HepG2 (cell line): Measurements from ENCODE around the gene BFSP1. TPM values are rescaled to one million over a fixed set of nuclear protein-coding genes. Genes with fewer than 3 reads are reported as not detected.
A peak's percentile ranks its signal among the peaks of the same experiment; 100 is the strongest.

ENCODE experiments used
- ATAC-seq: fragments of 200-7000 bp; cut with Tn5 transposase; 3 replicates; pipeline ENCODE4 v1.9.1; 2020; ENCODE audit warnings: mild to moderate bottlenecking, moderate library complexity
- BruUV-seq: library from RNA; stranded (reverse); fragments of 400-500 nt; replicated peaks from 2 replicates; lab custom pipeline; 2021; lab: Mats Ljungman, UMichigan
- CTCF ChIA-PET: fragments of 300-600 bp; formaldehyde crosslinking; extraction: SDS; loops from one replicate; lab custom pipeline; 2021; ENCODE audit warnings: low total read pairs, inconsistent platforms, low intra/inter-chr PET ratio; lab: Yijun Ruan, JAX
- POLR2A ChIA-PET: fragments of 350-600 bp; sonication (Branson Sonifier 250); formaldehyde crosslinking; loops from one replicate; lab custom pipeline; 2020; ENCODE audit warnings: antibody characterized with exemption, inconsistent platforms; lab: Yijun Ruan, JAX
- DNase-seq: peaks from one replicate; pipeline ENCODE4 v3.0.0-alpha.2; 2015; ENCODE audit warnings: low spot score
- FAIRE-seq: peaks from 3 replicates; lab custom pipeline; 2011; peaks lifted over from hg19 to GRCh38; lab: Jason Lieb, UNC
- H2AFZ ChIP-seq: one replicate; pipeline ENCODE4 v1.6.1; 2011; ENCODE audit warnings: low read length, inconsistent platforms
- H3K27ac ChIP-seq: fragments of 300-600 bp; 3 replicates; pipeline ENCODE4 v1.8.0; 2011; ENCODE audit warnings: mixed run types, mild to moderate bottlenecking, mixed read lengths, low read length, inconsistent platforms; ENCODE audit not compliant: insufficient read depth; ENCODE audit errors: extremely low read length
- H3K27me3 ChIP-seq, 2 experiments: fragments of 200-600 bp in 1 of 2; 2 replicates in 1 of 2; 3 replicates in 1 of 2; pipeline versions ENCODE4 v1.6.0 to v1.8.0; 2011; ENCODE audit warnings: low read length in 2 of 2, mild to moderate bottlenecking in 2 of 2, moderate library complexity in 2 of 2, inconsistent platforms in 1 of 2; ENCODE audit not compliant: insufficient read depth in 2 of 2, control insufficient read depth in 1 of 2
- H3K36me3 ChIP-seq, 2 experiments: fragments of 200-600 bp in 1 of 2; replicated peaks in 1 of 2; 2 replicates in 1 of 2; 3 replicates in 1 of 2; pipeline versions ENCODE4 v1.5.1 to v1.8.0; 2011; ENCODE audit warnings: low read length in 2 of 2, inconsistent platforms in 1 of 2; ENCODE audit not compliant: insufficient read depth in 2 of 2, control insufficient read depth in 1 of 2
- H3K4me1 ChIP-seq: 2 replicates; pipeline ENCODE4 v1.5.1; 2012; ENCODE audit warnings: low read length, inconsistent platforms; ENCODE audit not compliant: insufficient read depth
- H3K4me2 ChIP-seq: 2 replicates; pipeline ENCODE4 v1.6.0; 2011; ENCODE audit warnings: low read depth, low read length, inconsistent platforms
- H3K4me3 ChIP-seq, 3 experiments: fragments of 200-600 bp in 1 of 3; sonication (generic), shearing (Covaris generic) in 1 of 3; replicated peaks in 1 of 3; 2 replicates each; pipeline ENCODE4 v1.5.1; 2011 to 2016; ENCODE audit warnings: low read length in 3 of 3, inconsistent platforms in 2 of 3, low read depth in 2 of 3, mild to moderate bottlenecking in 2 of 3, control low read depth in 1 of 3, mixed read lengths in 1 of 3; ENCODE audit not compliant: insufficient read depth in 1 of 3
- H3K79me2 ChIP-seq: one replicate; pipeline ENCODE4 v1.6.1; 2011; ENCODE audit warnings: low read length, inconsistent platforms; ENCODE audit not compliant: insufficient read depth
- H3K9ac ChIP-seq: 2 replicates; pipeline ENCODE4 v1.6.0; 2011; ENCODE audit warnings: mild to moderate bottlenecking, low read depth, low read length, inconsistent platforms; ENCODE audit not compliant: insufficient read depth
- H3K9me3 ChIP-seq: 2 replicates; pipeline ENCODE4 v1.5.1; 2012; ENCODE audit warnings: mild to moderate bottlenecking, low read length
- H4K20me1 ChIP-seq: 2 replicates; pipeline ENCODE4 v1.6.0; 2011; ENCODE audit warnings: inconsistent platforms, mild to moderate bottlenecking, low read length, moderate library complexity; ENCODE audit not compliant: insufficient read depth
- CHD2 ChIP-seq: IDR thresholded peaks from 2 replicates; pipeline ENCODE4 v1.6.1; 2011; ENCODE audit warnings: low read depth, low read length, improper control_type of control experiment
- CREB1 ChIP-seq, 2 experiments: fragments of 450-650 bp in 1 of 2; IDR thresholded peaks; 2 replicates each; pipeline ENCODE4 v1.6.1; 2016 to 2017; ENCODE audit warnings: control low read depth in 1 of 2, mild to moderate bottlenecking in 1 of 2, missing compliant biosample characterization in 1 of 2, missing genetic modification characterization in 1 of 2
- FOSL2 ChIP-seq: sonication (generic); formaldehyde crosslinking; IDR thresholded peaks from 2 replicates; pipeline ENCODE4 v1.4.0; 2020; ENCODE audit warnings: missing genetic modification reagents
- FOXC1 ChIP-seq: sonication (generic); formaldehyde crosslinking; IDR thresholded peaks from 2 replicates; pipeline ENCODE4 v1.8.0; 2022; ENCODE audit warnings: mild to moderate bottlenecking, missing genetic modification reagents, borderline replicate concordance
- HNF1B ChIP-seq: sonication (generic); formaldehyde crosslinking; IDR thresholded peaks from 2 replicates; pipeline ENCODE4 v1.5.1; 2020; ENCODE audit warnings: mild to moderate bottlenecking, moderate library complexity, missing genetic modification reagents
- HNRNPLL ChIP-seq: fragments of 200-400 bp; formaldehyde crosslinking; IDR thresholded peaks from 2 replicates; pipeline ENCODE4 v1.6.1; 2017; ENCODE audit warnings: mild to moderate bottlenecking, low read depth, low read length; ENCODE audit not compliant: poor library complexity, severe bottlenecking
- PCBP1 ChIP-seq: fragments of 200-400 bp; formaldehyde crosslinking; IDR thresholded peaks from 2 replicates; pipeline ENCODE4 v1.6.1; 2017; ENCODE audit warnings: mild to moderate bottlenecking, low read depth, low read length, borderline replicate concordance
- SRF ChIP-seq: IDR thresholded peaks from 2 replicates; pipeline ENCODE4 v1.6.1; 2011; ENCODE audit warnings: mild to moderate bottlenecking, low read depth, low read length, moderate library complexity
- THAP7 ChIP-seq: sonication (generic); formaldehyde crosslinking; IDR thresholded peaks from 2 replicates; pipeline ENCODE4 v1.8.1; 2023; ENCODE audit warnings: mild to moderate bottlenecking, missing genetic modification reagents
- ZNF160 ChIP-seq: sonication (generic); formaldehyde crosslinking; IDR thresholded peaks from 2 replicates; pipeline ENCODE4 v1.8.0; 2022; ENCODE audit warnings: mild to moderate bottlenecking, inconsistent platforms, missing genetic modification reagents
- ZNF263 ChIP-seq: sonication (generic); formaldehyde crosslinking; IDR thresholded peaks from 2 replicates; pipeline ENCODE4 v1.4.0; 2020; ENCODE audit warnings: missing genetic modification reagents
- ZNF350 ChIP-seq: sonication (generic); formaldehyde crosslinking; IDR thresholded peaks from 2 replicates; pipeline ENCODE4 v1.4.0; 2020; ENCODE audit warnings: mild to moderate bottlenecking, low read depth, missing genetic modification reagents, borderline replicate concordance
- ZNF670 ChIP-seq: sonication (generic); formaldehyde crosslinking; IDR thresholded peaks from 2 replicates; pipeline ENCODE4 v1.8.0; 2022; ENCODE audit warnings: mild to moderate bottlenecking, missing genetic modification reagents, borderline replicate concordance
- whole genome bisulfite sequencing: methylation state at CpG from one replicate; pipeline ENCODE4 v1.1.6; 2017; ENCODE audit warnings: low lambda C conversion rate; 5-methylcytosine and 5-hydroxymethylcytosine counted together
- in situ Hi-C: cut with HindIII; loops from 2 replicates; pipeline ENCODE4 v1.10.0; 2017; ENCODE audit warnings: low pct_unique_long_range_greater_than_20kb; ENCODE audit not compliant: extremely low pct_ligation_motif_present
- intact Hi-C: fragments of 100-400 bp; cut with micrococcal nuclease; formaldehyde crosslinking; loops from one replicate; pipeline ENCODE4 v1.10.0; 2022; ENCODE audit not compliant: unreplicated experiment
- polyA plus RNA-seq, 8 experiments: library from polyadenylated mRNA; depleted of rRNA in 3 of 8; stranded (reverse) in 7 of 8; unstranded in 1 of 8; fragments of >200 nt; fragmentation: Illumina TruSeq in 4 of 8; extraction: Trizol in 4 of 8; gene quantifications; 2 replicates each; pipeline versions ENCODE4 v1.2.1 to v1.2.3, GENCODE V29; 2011 to 2016; ENCODE audit warnings: low read depth in 4 of 8, missing spikeins in 1 of 8, mixed read lengths in 1 of 8; ENCODE audit not compliant: insufficient read depth in 1 of 8
- total RNA-seq, 5 experiments: library from RNA; depleted of rRNA; stranded (reverse); fragments of >200 nt; fragmentation: Illumina TruSeq; extraction: Trizol; gene quantifications; 2 replicates each; pipeline ENCODE4 v1.2.3, GENCODE V29; 2016; ENCODE audit warnings: low read depth in 1 of 5
- TF ChIP-seq, protein P1 (sequence below): sonication (generic); formaldehyde crosslinking; IDR thresholded peaks from 2 replicates; pipeline ENCODE4 v1.9.0; 2022; ENCODE audit warnings: missing genetic modification reagents, mild to moderate bottlenecking, borderline replicate concordance
- TF ChIP-seq, protein P2 (sequence below): sonication (generic); formaldehyde crosslinking; IDR thresholded peaks from 2 replicates; pipeline ENCODE4 v1.9.0; 2021; ENCODE audit warnings: missing genetic modification reagents, mild to moderate bottlenecking, borderline replicate concordance

Gene BFSP1
- total and polyA plus RNA-seq, 2 of the 13 experiments (the other 11 are each of a cell fraction or from before 2014, with no cell fraction given) = 0.22 to 0.26 TPM

DNA sequence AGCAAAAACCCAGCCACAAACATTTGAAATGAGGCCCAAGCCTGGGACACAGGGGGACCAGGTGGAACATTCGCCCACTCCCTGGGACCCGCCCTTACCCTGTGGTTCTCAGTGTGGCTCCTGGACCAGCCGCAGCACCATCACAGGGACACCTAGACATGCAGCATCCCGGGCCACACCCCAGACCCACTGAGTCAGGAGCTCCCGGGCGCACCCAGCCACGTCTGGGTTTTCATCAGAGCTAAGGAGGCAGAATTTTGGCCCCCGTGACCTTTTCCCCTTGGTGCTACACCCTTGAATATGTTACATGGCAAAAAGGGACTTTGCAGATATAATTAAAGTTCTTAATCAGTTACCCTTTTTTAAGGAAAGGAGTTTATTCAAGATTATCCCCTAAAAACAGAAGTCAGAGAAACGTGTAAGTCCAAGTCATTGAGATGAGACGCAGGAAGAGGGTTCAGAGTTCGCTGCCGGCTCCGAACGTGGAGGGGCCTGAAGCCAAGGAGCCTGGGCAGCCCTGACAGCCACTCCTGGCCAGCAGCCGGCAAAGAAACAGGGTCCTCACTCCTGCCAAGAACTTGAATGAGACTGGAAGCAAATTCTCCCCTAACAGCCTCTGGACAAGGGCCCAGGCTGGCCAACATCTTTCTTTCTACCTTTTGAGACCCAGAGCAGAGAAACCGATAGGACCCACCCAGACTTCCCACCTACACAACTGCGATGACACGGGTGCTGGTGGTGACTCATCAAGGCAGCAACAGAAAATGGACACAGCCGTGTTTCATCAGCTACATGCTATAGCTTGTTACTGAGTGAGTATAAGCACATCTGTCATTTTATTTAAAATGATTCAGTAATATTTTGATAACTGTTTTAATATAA, 25.3 kb downstream of the BFSP1 start:
- CTCF ChIA-PET = interaction anchor here (0.8 to 2.3 kb wide), 6 partner anchors 26 to 771 kb away, joined by 3 to 22 read pairs (median 10); partner anchors contain the start of gene BFSP1
- in situ Hi-C loops = loop anchor here (25.0 kb wide), 1 partner anchor 781 kb away; the partner anchor contains the start of gene ZNF133
- DNase-seq (peak; percentile 21), ATAC-seq (peak; percentile 30), FAIRE-seq (no peak)
- no peak overlapping the region for H3K9ac ChIP-seq
- no peak overlapping the region for H3K27ac ChIP-seq
- H3K9me3 ChIP-seq = no peaks in the 10 kb centered on the region
- H3K4me2 ChIP-seq = peak overlapping the region; percentile 94
- no peaks in the 10 kb centered on the region for H3K36me3 ChIP-seq
- 48% methylated on average over 19 of the region's 19 CpGs for WGBS
- H3K4me3 ChIP-seq = peak overlapping the region in 2 of 3 experiments; percentile 51 to 74; a peak in 4 of 6 replicates
- intact Hi-C loops = loop anchor here (1.0 kb wide), 5 partner anchors 25 to 770 kb away; partner anchors contain the start of gene BFSP1
- peaks cover 1 to 72% of the 10 kb centered on the region in 2 experiments; a peak in 4 of 5 replicates for H3K27me3 ChIP-seq
- no TSS peak for BruUV-seq
- POLR2A ChIA-PET = interaction anchor here (0.6 to 1.2 kb wide), 5 partner anchors 13 to 782 kb away, joined by 3 to 6 read pairs (median 4); partner anchors contain the start of genes DSTN and ZNF133
- no peaks in the 10 kb centered on the region for H3K79me2 ChIP-seq
- peaks cover 19% of the 10 kb centered on the region for H3K4me1 ChIP-seq
- no peak overlapping the region for H2AFZ ChIP-seq
- H4K20me1 ChIP-seq = no peaks in the 10 kb centered on the region
- TF ChIP-seq ZNF160 (CRISPR knock-in tag) (no peak), FOSL2 (CRISPR knock-in tag) (peak; percentile 93), THAP7 (peak; percentile 9; the same call in 1 of the 2 replicates), FOXC1 (0 out of 2 replicates have a peak, but pooled peaks have one; percentile 10), ZNF670 (CRISPR knock-in tag) (no peak), CREB1 (IDR thresholded peaks at IDR 0.05) (peak; percentile 80), CREB1 (CRISPR knock-in tag; IDR thresholded peaks at IDR 0.05) (no peak), HNRNPLL (no peak), CHD2 (no peak), ZNF350 (CRISPR knock-in tag) (0 out of 2 replicates have a peak, but pooled peaks have one; percentile 12), PCBP1 (0 out of 2 replicates have a peak, but pooled peaks have one; percentile 10), HNF1B (CRISPR knock-in tag) (0 out of 2 replicates have a peak, but pooled peaks have one; percentile 7), SRF (no peak), ZNF263 (CRISPR knock-in tag) (peak; percentile 1; the same call in 1 of the 2 replicates)
- TF ChIP-seq, protein P1, sequence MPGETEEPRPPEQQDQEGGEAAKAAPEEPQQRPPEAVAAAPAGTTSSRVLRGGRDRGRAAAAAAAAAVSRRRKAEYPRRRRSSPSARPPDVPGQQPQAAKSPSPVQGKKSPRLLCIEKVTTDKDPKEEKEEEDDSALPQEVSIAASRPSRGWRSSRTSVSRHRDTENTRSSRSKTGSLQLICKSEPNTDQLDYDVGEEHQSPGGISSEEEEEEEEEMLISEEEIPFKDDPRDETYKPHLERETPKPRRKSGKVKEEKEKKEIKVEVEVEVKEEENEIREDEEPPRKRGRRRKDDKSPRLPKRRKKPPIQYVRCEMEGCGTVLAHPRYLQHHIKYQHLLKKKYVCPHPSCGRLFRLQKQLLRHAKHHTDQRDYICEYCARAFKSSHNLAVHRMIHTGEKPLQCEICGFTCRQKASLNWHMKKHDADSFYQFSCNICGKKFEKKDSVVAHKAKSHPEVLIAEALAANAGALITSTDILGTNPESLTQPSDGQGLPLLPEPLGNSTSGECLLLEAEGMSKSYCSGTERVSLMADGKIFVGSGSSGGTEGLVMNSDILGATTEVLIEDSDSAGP = no peak; the same call in 1 of the 2 replicates
- TF ChIP-seq, protein P2, sequence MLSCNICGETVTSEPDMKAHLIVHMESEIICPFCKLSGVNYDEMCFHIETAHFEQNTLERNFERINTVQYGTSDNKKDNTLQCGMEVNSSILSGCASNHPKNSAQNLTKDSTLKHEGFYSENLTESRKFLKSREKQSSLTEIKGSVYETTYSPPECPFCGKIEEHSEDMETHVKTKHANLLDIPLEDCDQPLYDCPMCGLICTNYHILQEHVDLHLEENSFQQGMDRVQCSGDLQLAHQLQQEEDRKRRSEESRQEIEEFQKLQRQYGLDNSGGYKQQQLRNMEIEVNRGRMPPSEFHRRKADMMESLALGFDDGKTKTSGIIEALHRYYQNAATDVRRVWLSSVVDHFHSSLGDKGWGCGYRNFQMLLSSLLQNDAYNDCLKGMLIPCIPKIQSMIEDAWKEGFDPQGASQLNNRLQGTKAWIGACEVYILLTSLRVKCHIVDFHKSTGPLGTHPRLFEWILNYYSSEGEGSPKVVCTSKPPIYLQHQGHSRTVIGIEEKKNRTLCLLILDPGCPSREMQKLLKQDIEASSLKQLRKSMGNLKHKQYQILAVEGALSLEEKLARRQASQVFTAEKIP (CRISPR knock-in tag) = 0 out of 2 replicates have a peak, but pooled peaks have one; percentile 11
